Fibroblast of pulmonary artery (primary cell): Measurements from ENCODE around the gene SLC2A9.

Experiments used
- DNase-seq: peaks from one replicate; pipeline ENCODE4 v3.0.0-alpha.2; 2010; ENCODE audit warnings: low read depth
- H3K4me3 ChIP-seq: replicated peaks from 2 replicates; pipeline ENCODE4 v1.5.1; 2011; ENCODE audit warnings: low read depth, mild to moderate bottlenecking, control low read depth, low read length, moderate library complexity
- TF ChIP-seq, protein P1 (sequence below): IDR thresholded peaks from 2 replicates; pipeline ENCODE4 v1.5.1; 2011; ENCODE audit warnings: mild to moderate bottlenecking, control low read depth, low read length, inconsistent platforms; ENCODE audit errors: missing control alignments

Gene SLC2A9

DNA sequence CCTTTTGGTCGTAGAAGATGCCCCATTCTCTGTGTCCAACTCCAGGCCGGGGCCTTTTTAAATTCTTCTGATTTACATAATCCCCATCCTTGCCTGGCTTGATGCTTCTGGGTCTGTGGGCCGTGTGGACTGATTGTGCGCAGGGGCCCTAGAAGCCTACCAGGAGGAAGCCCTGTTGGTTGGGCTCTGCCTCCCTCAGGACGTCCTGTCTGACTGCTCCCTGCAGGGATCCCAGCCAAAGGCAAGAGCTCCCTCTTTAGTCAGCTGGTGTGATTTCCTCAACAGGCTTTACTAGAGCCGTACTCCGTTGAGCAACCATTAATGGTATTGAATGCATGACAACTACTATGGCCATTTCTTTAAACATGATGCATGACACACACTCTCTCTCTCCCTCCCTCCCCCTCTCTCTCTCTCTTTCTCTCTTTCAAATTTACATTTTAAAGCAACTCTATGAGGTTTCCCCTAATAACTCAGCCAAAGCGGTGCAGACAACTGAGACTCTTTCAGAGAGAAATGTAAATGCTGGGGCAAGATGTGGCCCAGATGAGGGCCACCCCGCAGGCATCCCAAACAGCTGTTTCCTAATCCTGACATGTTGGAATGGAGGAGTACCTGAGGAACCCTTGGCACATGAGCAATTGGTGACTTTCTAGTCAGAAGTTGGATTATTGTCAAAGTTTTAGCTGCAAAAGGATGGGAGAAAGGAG, 122.5 kb downstream of the SLC2A9 start:
- no peak overlapping the region for H3K4me3 ChIP-seq
- TF ChIP-seq, protein P1, sequence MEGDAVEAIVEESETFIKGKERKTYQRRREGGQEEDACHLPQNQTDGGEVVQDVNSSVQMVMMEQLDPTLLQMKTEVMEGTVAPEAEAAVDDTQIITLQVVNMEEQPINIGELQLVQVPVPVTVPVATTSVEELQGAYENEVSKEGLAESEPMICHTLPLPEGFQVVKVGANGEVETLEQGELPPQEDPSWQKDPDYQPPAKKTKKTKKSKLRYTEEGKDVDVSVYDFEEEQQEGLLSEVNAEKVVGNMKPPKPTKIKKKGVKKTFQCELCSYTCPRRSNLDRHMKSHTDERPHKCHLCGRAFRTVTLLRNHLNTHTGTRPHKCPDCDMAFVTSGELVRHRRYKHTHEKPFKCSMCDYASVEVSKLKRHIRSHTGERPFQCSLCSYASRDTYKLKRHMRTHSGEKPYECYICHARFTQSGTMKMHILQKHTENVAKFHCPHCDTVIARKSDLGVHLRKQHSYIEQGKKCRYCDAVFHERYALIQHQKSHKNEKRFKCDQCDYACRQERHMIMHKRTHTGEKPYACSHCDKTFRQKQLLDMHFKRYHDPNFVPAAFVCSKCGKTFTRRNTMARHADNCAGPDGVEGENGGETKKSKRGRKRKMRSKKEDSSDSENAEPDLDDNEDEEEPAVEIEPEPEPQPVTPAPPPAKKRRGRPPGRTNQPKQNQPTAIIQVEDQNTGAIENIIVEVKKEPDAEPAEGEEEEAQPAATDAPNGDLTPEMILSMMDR: peak; percentile 50
- DNase-seq: peak; percentile 69

DNA sequence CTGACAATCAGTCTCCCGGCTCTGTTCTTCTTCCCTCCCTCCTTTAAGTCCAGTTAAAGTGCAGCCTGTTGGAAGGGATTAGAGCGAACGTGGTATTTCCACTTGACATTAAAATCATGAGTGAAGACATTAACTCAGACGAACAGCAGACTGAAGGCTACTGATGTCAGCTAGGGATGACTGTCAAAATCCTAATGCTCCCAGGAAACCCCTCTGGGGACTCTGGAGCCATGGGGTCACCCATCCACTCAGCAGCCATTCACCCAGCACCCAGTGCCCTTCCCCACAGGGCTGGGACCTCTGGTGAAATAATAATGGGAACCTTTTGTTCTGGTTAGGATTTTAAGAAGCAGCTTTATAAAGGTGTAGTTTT, 126.0 kb downstream of the SLC2A9 start:
- H3K4me3 ChIP-seq: no peak overlapping the region
- TF ChIP-seq, protein P1: no peak
- no peak for DNase-seq

DNA sequence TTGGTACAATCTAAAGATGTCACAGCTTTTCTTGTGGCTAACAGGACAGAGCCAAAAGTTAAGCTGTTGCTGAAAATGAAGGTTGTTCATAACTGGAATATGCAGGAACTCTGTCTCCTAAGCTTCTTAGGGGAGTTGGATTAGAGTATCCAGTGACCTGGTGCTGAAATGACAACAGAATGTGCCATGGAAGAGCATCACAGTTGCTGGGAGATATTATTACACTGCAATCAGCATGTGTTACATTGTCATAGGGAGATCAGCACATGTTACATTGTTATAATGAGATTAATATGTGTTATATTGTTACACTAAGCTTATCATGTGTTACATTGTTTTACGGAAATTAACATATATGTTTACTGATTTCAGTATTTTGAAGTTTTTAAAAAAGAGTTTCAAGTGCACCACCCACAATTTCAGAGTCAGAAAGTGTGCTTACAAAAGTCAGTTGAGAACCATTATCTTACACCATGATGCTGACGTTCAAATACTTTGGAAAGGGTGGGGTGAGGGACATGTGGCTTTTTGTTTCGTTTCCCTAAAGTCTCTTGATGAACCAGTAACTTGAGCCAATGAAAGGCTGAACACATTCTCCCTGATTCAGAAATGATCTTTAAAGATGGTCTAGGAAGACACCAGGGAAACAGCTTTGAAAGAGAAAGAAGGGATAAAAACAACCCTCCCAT, 126.5 kb downstream of the SLC2A9 start:
- no peak overlapping the region for H3K4me3 ChIP-seq
- DNase-seq: no peak
- TF ChIP-seq, protein P1: no peak

DNA sequence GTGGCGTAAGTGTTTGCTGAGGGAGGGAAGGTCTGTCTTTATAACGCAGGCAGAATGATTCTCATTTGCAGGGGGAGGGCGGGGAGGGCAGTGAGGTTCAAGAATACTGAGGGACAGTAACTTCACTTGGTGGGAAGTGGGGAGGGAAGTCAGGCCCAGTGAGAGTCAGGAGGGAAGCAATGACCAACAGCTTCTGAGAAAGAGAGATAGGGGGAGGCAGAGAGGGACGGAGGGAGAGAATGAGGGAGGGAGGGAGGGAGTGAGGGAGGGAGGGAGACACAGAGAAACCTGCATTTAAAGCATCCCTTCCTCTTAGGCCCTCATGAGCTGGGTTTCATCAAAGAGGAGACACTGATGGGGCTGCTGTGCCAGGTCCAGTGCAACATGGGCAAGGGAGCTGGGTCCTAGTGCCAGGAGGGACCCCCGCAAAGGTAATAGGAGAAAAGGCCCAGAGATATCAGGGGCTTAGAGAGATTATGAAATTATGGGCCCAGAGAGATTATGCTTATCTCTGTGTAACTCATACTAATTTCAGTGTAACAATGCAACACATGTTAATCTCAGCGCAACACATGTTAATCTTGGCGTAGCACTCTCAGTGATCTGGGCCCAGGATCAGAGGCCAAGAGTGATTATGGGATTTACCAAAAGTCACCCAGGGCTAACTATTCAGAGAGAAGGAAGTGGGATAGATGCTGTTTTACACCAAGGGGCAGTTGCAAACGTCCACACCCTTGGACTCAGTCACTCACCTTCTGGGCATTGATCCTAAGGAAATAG, 127.8 kb downstream of the SLC2A9 start:
- no peak for DNase-seq
- TF ChIP-seq, protein P1: no peak
- H3K4me3 ChIP-seq: no peak overlapping the region

DNA sequence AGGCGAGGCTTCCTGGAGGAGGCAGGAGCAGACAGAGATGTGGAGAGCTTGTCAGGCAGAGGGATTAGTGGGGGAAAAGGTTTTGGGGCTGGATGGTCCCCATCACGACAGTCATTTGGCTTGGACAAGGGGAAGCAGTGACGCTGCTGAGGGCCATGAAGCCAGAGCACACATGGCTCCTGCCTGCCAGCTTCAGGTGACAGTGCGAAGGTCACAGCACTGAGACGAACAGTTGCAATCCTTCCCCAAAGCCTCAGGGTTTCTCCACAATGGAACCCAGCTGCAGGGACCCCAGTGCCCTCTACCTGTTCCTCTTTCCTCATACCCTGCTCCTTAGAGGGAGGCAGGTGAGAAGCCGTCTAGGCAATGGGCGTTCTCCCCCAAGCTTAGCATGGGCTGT, 129.6 kb downstream of the SLC2A9 start:
- TF ChIP-seq, protein P1: no peak
- no peak for DNase-seq
- no peak overlapping the region for H3K4me3 ChIP-seq

DNA sequence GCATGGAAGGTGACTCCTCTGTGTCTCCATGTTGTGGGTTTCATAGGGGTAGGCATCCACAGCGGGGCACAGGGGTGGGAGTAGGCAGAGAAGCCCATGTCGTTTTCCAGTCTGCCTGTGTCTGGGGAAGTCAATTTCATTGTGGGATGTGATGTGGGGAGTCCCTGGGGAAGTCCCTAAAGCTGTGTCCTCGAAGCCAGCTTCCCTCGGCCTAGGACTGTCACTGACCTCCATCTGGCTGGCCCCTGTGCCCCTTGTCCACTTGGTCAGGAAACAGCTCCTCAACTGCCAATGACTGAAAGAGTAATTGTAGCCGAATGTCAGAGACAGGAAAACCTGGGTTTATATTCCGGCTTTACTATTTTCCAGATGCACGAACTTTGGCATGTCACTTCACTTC, 130.2 kb downstream of the SLC2A9 start:
- DNase-seq: no peak
- H3K4me3 ChIP-seq: no peak overlapping the region
- TF ChIP-seq, protein P1: no peak
